ENCODE measurements around the gene HLCS.

HLCS gene

DNA sequence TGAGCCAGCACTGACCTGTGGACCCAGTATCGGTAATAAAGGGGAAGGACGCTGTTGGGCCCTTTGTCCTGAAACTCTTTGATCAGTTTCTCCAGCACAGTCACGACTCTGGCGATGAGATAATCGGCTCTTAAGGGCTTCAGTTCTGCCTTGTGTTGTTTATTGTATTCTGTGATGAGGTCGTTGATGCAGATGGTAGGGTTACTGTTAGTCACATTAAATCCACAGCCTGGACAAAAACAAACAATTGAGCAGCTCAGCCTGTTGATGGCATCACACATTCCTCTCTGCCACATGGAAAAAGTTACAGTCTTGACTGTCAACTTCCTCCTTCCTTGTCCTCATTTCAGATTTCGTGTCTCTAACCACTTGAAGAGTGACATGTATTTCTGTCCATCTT lies 209.9 kb downstream of the HLCS start:
- no peaks in the 10 kb centered on the region for H3K9me3 ChIP-seq (ENCODE audit: insufficient read depth, low read length)
- no peaks in the 10 kb centered on the region for H4K20me1 ChIP-seq (ENCODE audit: low read depth, low read length)
- H3K27ac ChIP-seq (ENCODE audit: low read depth, low read length): no peak overlapping the region
- no peaks in the 10 kb centered on the region for H3K27me3 ChIP-seq (ENCODE audit: low read length)
- H3K36me3 ChIP-seq (ENCODE audit: low read length): no peaks in the 10 kb centered on the region
- H3K4me3 ChIP-seq (ENCODE audit: insufficient read depth, low read length, poor library complexity, severe bottlenecking): no peak overlapping the region
- no peak overlapping the region for H3K4me2 ChIP-seq (ENCODE audit: low read depth, low read length, poor library complexity, severe bottlenecking)
- H2AFZ ChIP-seq (ENCODE audit: low read depth, low read length, severe bottlenecking): no peak overlapping the region
- H3K79me2 ChIP-seq (ENCODE audit: insufficient read depth, low read length): no peaks in the 10 kb centered on the region
- no peak overlapping the region for H3K9ac ChIP-seq (ENCODE audit: low read length)
- no peaks in the 10 kb centered on the region for H3F3A ChIP-seq (ENCODE audit: insufficient read depth)
- TF ChIP-seq, protein P1, sequence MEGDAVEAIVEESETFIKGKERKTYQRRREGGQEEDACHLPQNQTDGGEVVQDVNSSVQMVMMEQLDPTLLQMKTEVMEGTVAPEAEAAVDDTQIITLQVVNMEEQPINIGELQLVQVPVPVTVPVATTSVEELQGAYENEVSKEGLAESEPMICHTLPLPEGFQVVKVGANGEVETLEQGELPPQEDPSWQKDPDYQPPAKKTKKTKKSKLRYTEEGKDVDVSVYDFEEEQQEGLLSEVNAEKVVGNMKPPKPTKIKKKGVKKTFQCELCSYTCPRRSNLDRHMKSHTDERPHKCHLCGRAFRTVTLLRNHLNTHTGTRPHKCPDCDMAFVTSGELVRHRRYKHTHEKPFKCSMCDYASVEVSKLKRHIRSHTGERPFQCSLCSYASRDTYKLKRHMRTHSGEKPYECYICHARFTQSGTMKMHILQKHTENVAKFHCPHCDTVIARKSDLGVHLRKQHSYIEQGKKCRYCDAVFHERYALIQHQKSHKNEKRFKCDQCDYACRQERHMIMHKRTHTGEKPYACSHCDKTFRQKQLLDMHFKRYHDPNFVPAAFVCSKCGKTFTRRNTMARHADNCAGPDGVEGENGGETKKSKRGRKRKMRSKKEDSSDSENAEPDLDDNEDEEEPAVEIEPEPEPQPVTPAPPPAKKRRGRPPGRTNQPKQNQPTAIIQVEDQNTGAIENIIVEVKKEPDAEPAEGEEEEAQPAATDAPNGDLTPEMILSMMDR (IDR thresholded peaks at IDR 0.05; ENCODE audit: insufficient read depth, low read length, poor library complexity, severe bottlenecking): no peak
- no peak for TF ChIP-seq EZH2phosphoT487 (conservative IDR thresholded peaks at IDR 0.05; ENCODE audit: low read length)
- H3K9me2 ChIP-seq (replicated peaks; ENCODE audit: insufficient read depth, low read length): no peaks in the 10 kb centered on the region

DNA sequence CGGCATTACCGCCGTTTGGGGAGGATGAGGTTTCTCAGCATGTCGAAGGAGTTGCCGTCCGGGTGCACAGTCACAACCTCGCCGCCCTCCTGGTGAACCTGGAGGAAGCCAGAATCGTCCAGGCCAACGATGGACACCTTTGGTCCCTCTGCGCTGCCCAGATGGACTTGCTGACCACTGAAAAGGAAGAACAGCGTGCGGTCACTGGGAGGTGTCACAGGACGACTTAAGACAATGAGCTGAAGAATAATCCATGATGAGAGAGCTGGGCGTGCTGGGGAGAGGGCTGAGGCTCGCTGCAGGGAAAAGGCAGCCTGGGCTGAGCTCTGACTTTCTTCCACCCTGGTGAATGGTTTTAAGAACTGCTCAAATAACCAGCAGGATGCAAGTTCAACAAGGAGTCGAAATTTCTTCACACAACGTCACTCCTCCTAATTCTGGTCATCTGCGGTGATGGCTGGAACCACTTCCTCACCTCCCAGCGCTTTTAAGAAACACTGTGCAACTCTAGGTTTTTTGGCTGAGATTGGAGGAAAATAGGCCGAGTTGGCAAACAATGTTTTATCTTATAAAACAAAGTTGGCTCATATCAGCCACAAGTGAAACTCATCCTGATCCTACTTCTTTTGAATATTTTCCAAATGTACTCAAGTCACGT lies 212.1 kb downstream of the HLCS start:
- Histone ChIP-seq H3K4me2 (ENCODE audit: low read depth, low read length, poor library complexity, severe bottlenecking) (no peak overlapping the region), H3K36me3 (ENCODE audit: low read length) (no peaks in the 10 kb centered on the region), H3K9me3 (ENCODE audit: insufficient read depth, low read length) (no peaks in the 10 kb centered on the region), H3K9ac (ENCODE audit: low read length) (no peak overlapping the region), H3K9me2 (replicated peaks; ENCODE audit: insufficient read depth, low read length) (no peaks in the 10 kb centered on the region), H4K20me1 (ENCODE audit: low read depth, low read length) (no peaks in the 10 kb centered on the region), H2AFZ (ENCODE audit: low read depth, low read length, severe bottlenecking) (no peak overlapping the region), H3K27ac (ENCODE audit: low read depth, low read length) (no peak overlapping the region), H3K4me3 (ENCODE audit: insufficient read depth, low read length, poor library complexity, severe bottlenecking) (no peak overlapping the region), H3F3A (ENCODE audit: insufficient read depth) (no peaks in the 10 kb centered on the region), H3K79me2 (ENCODE audit: insufficient read depth, low read length) (no peaks in the 10 kb centered on the region), H3K27me3 (ENCODE audit: low read length) (no peaks in the 10 kb centered on the region)
- TF ChIP-seq, protein P1 (IDR thresholded peaks at IDR 0.05; ENCODE audit: insufficient read depth, low read length, poor library complexity, severe bottlenecking): no peak
- TF ChIP-seq EZH2phosphoT487 (conservative IDR thresholded peaks at IDR 0.05; ENCODE audit: low read length): no peak

DNA sequence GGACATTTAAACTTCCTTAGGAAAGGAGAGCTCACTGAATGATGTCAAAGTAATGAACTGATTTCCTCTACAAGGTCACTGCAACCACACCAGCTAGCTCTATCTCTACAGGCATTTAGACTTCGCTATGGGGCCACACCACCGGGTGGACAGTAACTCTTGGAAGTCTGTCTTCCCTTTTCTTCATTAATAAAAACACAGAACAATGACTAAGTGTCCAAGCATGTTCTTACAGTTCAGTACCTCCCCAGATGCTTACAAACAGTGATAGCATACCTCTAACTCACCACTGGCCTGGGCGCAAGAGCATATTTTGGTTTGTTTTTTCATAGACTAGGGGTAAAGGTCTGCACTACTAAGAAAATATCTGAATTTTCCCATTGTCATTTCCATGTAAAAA lies 212.9 kb downstream of the HLCS start:
- no peaks in the 10 kb centered on the region for H3K9me3 ChIP-seq (ENCODE audit: insufficient read depth, low read length)
- no peak overlapping the region for H3K4me2 ChIP-seq (ENCODE audit: low read depth, low read length, poor library complexity, severe bottlenecking)
- H3K9ac ChIP-seq (ENCODE audit: low read length): no peak overlapping the region
- no peaks in the 10 kb centered on the region for H3K36me3 ChIP-seq (ENCODE audit: low read length)
- H3K27me3 ChIP-seq (ENCODE audit: low read length): no peaks in the 10 kb centered on the region
- H4K20me1 ChIP-seq (ENCODE audit: low read depth, low read length): no peaks in the 10 kb centered on the region
- no peak overlapping the region for H3K27ac ChIP-seq (ENCODE audit: low read depth, low read length)
- H3K9me2 ChIP-seq (replicated peaks; ENCODE audit: insufficient read depth, low read length): no peaks in the 10 kb centered on the region
- no peaks in the 10 kb centered on the region for H3K79me2 ChIP-seq (ENCODE audit: insufficient read depth, low read length)
- no peak overlapping the region for H3K4me3 ChIP-seq (ENCODE audit: insufficient read depth, low read length, poor library complexity, severe bottlenecking)
- TF ChIP-seq EZH2phosphoT487 (conservative IDR thresholded peaks at IDR 0.05; ENCODE audit: low read length): no peak
- TF ChIP-seq, protein P1 (IDR thresholded peaks at IDR 0.05; ENCODE audit: insufficient read depth, low read length, poor library complexity, severe bottlenecking): no peak
- no peaks in the 10 kb centered on the region for H3F3A ChIP-seq (ENCODE audit: insufficient read depth)
- H2AFZ ChIP-seq (ENCODE audit: low read depth, low read length, severe bottlenecking): no peak overlapping the region

All from SU-DHL-6 (cell line).